ENCODE results near the gene JAKMIP2.

DNA sequence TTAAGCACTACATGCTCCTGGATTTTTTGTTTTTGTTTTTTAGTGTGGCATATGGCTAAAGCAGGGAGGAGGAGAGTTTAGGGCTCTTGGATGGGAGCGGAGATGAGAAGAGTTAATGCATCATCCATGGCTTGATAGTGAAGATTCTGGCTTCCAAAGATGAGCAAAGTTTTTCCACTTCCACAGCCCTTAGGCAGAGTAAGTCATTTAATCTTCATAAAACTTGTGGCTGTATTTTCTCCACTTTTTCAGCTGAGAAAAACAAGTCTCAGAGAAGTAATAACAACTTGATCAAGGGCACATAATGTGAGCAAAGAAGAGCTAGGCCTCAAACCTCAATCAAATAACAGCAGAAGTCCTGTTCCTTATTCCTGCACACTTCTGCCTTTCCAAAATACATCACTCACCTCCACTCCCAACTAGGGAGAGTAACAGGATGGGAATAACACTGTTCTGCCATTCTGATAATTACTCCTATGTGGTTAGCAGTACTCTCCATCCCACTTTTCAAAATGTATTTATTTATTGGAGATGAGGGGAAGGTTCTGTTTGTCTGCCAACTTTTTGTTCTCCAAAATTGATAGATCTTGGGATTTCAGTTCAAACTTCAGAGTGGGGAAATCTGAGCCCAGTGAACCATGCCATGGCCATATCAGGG is 218.9 kb downstream of the JAKMIP2 start:
- TF ChIP-seq POLR2AphosphoS5 (IDR thresholded peaks at IDR 0.05; ENCODE audit: low read depth) (no peak), SPI1 (IDR thresholded peaks at IDR 0.05; ENCODE audit: borderline replicate concordance, low read depth) (no peak), GABPA (IDR thresholded peaks at IDR 0.05; ENCODE audit: low read depth) (no peak)
- TF ChIP-seq, protein P1, sequence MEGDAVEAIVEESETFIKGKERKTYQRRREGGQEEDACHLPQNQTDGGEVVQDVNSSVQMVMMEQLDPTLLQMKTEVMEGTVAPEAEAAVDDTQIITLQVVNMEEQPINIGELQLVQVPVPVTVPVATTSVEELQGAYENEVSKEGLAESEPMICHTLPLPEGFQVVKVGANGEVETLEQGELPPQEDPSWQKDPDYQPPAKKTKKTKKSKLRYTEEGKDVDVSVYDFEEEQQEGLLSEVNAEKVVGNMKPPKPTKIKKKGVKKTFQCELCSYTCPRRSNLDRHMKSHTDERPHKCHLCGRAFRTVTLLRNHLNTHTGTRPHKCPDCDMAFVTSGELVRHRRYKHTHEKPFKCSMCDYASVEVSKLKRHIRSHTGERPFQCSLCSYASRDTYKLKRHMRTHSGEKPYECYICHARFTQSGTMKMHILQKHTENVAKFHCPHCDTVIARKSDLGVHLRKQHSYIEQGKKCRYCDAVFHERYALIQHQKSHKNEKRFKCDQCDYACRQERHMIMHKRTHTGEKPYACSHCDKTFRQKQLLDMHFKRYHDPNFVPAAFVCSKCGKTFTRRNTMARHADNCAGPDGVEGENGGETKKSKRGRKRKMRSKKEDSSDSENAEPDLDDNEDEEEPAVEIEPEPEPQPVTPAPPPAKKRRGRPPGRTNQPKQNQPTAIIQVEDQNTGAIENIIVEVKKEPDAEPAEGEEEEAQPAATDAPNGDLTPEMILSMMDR (IDR thresholded peaks at IDR 0.05; ENCODE audit: insufficient read depth, low read length) = no peak
- TF ChIP-seq, protein P2, sequence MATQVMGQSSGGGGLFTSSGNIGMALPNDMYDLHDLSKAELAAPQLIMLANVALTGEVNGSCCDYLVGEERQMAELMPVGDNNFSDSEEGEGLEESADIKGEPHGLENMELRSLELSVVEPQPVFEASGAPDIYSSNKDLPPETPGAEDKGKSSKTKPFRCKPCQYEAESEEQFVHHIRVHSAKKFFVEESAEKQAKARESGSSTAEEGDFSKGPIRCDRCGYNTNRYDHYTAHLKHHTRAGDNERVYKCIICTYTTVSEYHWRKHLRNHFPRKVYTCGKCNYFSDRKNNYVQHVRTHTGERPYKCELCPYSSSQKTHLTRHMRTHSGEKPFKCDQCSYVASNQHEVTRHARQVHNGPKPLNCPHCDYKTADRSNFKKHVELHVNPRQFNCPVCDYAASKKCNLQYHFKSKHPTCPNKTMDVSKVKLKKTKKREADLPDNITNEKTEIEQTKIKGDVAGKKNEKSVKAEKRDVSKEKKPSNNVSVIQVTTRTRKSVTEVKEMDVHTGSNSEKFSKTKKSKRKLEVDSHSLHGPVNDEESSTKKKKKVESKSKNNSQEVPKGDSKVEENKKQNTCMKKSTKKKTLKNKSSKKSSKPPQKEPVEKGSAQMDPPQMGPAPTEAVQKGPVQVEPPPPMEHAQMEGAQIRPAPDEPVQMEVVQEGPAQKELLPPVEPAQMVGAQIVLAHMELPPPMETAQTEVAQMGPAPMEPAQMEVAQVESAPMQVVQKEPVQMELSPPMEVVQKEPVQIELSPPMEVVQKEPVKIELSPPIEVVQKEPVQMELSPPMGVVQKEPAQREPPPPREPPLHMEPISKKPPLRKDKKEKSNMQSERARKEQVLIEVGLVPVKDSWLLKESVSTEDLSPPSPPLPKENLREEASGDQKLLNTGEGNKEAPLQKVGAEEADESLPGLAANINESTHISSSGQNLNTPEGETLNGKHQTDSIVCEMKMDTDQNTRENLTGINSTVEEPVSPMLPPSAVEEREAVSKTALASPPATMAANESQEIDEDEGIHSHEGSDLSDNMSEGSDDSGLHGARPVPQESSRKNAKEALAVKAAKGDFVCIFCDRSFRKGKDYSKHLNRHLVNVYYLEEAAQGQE (IDR thresholded peaks at IDR 0.05; ENCODE audit: insufficient replicate concordance, low read depth) = no peak

Measured in HL-60 (cell line).